Thoracic aorta (tissue), 2 donors: ENCODE results near the gene ENTPD8. TPM values are rescaled to one million over a fixed set of nuclear protein-coding genes. Genes with fewer than 3 reads are reported as not detected.

ENCODE experiments used
- ATAC-seq: fragments of 150-250 bp; one replicate; pipeline ENCODE4 v1.8.0; 2017; ENCODE audit warnings: low read depth; ENCODE audit not compliant: insufficient number of reproducible peaks, low FRiP score
- DNase-seq: peaks from one replicate; pipeline ENCODE4 v3.0.0-alpha.2; 2020; ENCODE audit warnings: low spot score
- H3K27ac ChIP-seq, 2 donors: fragments of 200-600 bp; sonication (generic); 1 replicate in 1 of 2; 2 replicates in 1 of 2; pipeline ENCODE4 v1.5.1; 2016; ENCODE audit warnings: mild to moderate bottlenecking in 2 of 2, moderate library complexity in 2 of 2
- H3K27me3 ChIP-seq: fragments of 200-600 bp; sonication (generic); replicated peaks from 2 replicates; pipeline ENCODE4 v1.6.0; 2016; ENCODE audit warnings: mild to moderate bottlenecking; ENCODE audit not compliant: insufficient read depth
- H3K36me3 ChIP-seq: fragments of 200-600 bp; sonication (generic); one replicate; pipeline ENCODE4 v1.5.1; 2016
- H3K4me1 ChIP-seq, 2 donors: fragments of 200-600 bp; sonication (generic); 1 replicate in 1 of 2; 2 replicates in 1 of 2; pipeline versions ENCODE4 v1.5.1 to v1.6.0; 2016; ENCODE audit warnings: low read depth in 2 of 2, mild to moderate bottlenecking in 1 of 2; ENCODE audit not compliant: control insufficient read depth in 1 of 2
- H3K4me3 ChIP-seq: fragments of 200-600 bp; sonication (generic); 2 replicates; pipeline ENCODE4 v1.5.1; 2016; ENCODE audit warnings: mild to moderate bottlenecking
- H3K9me3 ChIP-seq: fragments of 200-600 bp; sonication (generic); 2 replicates; pipeline ENCODE4 v1.5.1; 2016
- total RNA-seq, 2 donors: library from RNA; depleted of rRNA; stranded (reverse); fragments of >200 nt; gene quantifications; one replicate each; pipeline versions ENCODE4 v1.1.0 to v1.2.3, GENCODE V29; 2016
- TF ChIP-seq, protein P1 (sequence below): fragments of 200-600 bp; sonication (generic); IDR thresholded peaks from one replicate; pipeline ENCODE4 v1.5.1; 2019; ENCODE audit warnings: antibody characterized with exemption

The ENTPD8 gene
- total RNA-seq, 2 donors from 2014 or later = not detected

DNA sequence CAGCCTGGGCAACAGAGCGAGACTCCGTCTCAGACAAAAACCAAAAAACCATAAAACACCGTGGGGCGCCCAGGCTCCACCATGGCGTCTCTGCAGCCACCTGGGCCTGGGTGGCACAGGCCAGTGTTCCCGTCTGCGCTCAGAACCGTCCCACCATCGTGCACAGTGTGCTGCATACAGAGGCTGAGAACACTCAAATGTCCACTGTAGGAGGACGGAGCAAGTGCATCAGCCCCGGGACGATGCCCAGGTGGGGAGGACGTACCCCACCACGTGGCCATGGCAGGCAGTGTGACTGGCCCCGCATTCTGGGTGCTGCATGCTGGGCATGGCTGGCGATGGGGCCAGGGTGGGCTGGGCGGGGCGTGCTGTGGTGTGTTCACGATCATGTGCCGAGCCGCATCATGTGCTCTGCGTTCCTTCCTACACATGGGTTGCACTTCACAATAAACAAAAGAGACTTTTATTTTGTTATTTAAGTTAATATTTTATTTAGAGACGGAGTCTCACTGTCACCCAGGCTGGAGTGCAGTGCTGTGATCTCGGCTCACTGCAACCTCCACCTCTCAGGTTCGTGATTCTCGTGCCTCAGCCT lies 56.0 kb downstream of the ENTPD8 start:
- H3K9me3 ChIP-seq = no peaks in the 10 kb centered on the region
- H3K27ac ChIP-seq = no peak overlapping the region
- TF ChIP-seq, protein P1, sequence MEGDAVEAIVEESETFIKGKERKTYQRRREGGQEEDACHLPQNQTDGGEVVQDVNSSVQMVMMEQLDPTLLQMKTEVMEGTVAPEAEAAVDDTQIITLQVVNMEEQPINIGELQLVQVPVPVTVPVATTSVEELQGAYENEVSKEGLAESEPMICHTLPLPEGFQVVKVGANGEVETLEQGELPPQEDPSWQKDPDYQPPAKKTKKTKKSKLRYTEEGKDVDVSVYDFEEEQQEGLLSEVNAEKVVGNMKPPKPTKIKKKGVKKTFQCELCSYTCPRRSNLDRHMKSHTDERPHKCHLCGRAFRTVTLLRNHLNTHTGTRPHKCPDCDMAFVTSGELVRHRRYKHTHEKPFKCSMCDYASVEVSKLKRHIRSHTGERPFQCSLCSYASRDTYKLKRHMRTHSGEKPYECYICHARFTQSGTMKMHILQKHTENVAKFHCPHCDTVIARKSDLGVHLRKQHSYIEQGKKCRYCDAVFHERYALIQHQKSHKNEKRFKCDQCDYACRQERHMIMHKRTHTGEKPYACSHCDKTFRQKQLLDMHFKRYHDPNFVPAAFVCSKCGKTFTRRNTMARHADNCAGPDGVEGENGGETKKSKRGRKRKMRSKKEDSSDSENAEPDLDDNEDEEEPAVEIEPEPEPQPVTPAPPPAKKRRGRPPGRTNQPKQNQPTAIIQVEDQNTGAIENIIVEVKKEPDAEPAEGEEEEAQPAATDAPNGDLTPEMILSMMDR = no peak
- DNase-seq = no peak
- H3K4me1 ChIP-seq = no peaks in the 10 kb centered on the region
- H3K4me3 ChIP-seq = no peak overlapping the region
- H3K27me3 ChIP-seq = no peaks in the 10 kb centered on the region
- no peak for ATAC-seq
- no peaks in the 10 kb centered on the region for H3K36me3 ChIP-seq

Other genes starting within 250 kb of the ENTPD8 start
- 1 to 10 TPM; 4.7 to 5.6 TPM for gene TPRN, start 240.6 kb downstream of the ENTPD8 start, total RNA-seq
- gene TMEM203, start 235.7 kb downstream of the ENTPD8 start, total RNA-seq = 10 to 100 TPM; 12.0 to 35.2 TPM
- 10 to 100 TPM; 13.3 to 17.7 TPM for gene NDOR1, start 235.7 kb downstream of the ENTPD8 start, total RNA-seq
- gene RNF208, start 219.1 kb downstream of the ENTPD8 start, total RNA-seq = 1 to 10 TPM in 1 of 2 donors, not detected in 1; 3.7 TPM
- not detected for gene CYSRT1, start 216.2 kb downstream of the ENTPD8 start, total RNA-seq
- not detected for gene RNF224, start 213.9 kb downstream of the ENTPD8 start, total RNA-seq
- gene SLC34A3, start 210.5 kb downstream of the ENTPD8 start, total RNA-seq = under 1 TPM in 1 of 2 donors, not detected in 1; 0.54 TPM
- 100 to 1,000 TPM; 172 to 193 TPM for gene TUBB4B, start 200.1 kb downstream of the ENTPD8 start, total RNA-seq
- not detected for gene STPG3, start 190.1 kb downstream of the ENTPD8 start, total RNA-seq
- 10 to 100 TPM; 37.2 to 40.6 TPM for gene NELFB, start 186.0 kb downstream of the ENTPD8 start, total RNA-seq
- 10 to 100 TPM; 26.4 to 43.5 TPM for gene TOR4A, start 163.6 kb downstream of the ENTPD8 start, total RNA-seq
- gene NRARP, start 139.1 kb downstream of the ENTPD8 start, total RNA-seq = 10 to 100 TPM in 1 of 2 donors, 1 to 10 TPM in 1; 8.5 to 16.9 TPM
- gene EXD3, start 18.2 kb downstream of the ENTPD8 start, total RNA-seq = 10 to 100 TPM; 22.7 to 29.4 TPM
- gene NOXA1, start 18.0 kb downstream of the ENTPD8 start, total RNA-seq = 1 to 10 TPM; 3.5 to 9.6 TPM
- 100 to 1,000 TPM; 168 to 251 TPM for gene NSMF, start 18.0 kb upstream of the ENTPD8 start, total RNA-seq
- gene PNPLA7, start 109.0 kb upstream of the ENTPD8 start, total RNA-seq = 10 to 100 TPM; 12.7 to 21.4 TPM
- 10 to 100 TPM; 23.5 to 54.3 TPM for gene MRPL41, start 110.5 kb upstream of the ENTPD8 start, total RNA-seq
- 10 to 100 TPM; 36.8 to 43.7 TPM for gene DPH7, start 137.6 kb upstream of the ENTPD8 start, total RNA-seq
- 10 to 100 TPM; 10.8 to 14.1 TPM for gene ZMYND19, start 149.2 kb upstream of the ENTPD8 start, total RNA-seq
- 10 to 100 TPM; 40.5 to 56.4 TPM for gene ARRDC1, start 164.3 kb upstream of the ENTPD8 start, total RNA-seq
- 100 to 1,000 TPM in 1 of 2 donors, 10 to 100 TPM in 1; 67.6 to 150 TPM for gene EHMT1, start 177.6 kb upstream of the ENTPD8 start, total RNA-seq